WTC11 (cell line): ENCODE results near the gene RBL1. TPM values are rescaled to one million over a fixed set of nuclear protein-coding genes. Genes with fewer than 3 reads are reported as not detected.

Experiments used
- ATAC-seq: fragments of 200-7000 bp; cut with Tn5 transposase; 2 replicates; pipeline ENCODE4 v1.10.0; 2021; ENCODE audit warnings: mild to moderate bottlenecking, moderate library complexity
- CTCF ChIA-PET: fragments of 300-600 bp; sonication (Branson Sonifier 250); formaldehyde crosslinking; loops from one replicate; lab custom pipeline; 2021; ENCODE audit warnings: antibody characterized with exemption; lab: Charles Lee
- POLR2A ChIA-PET: fragments of 350-600 bp; sonication (Branson Sonifier 250); formaldehyde crosslinking; loops from one replicate; lab custom pipeline; 2021; ENCODE audit warnings: antibody characterized with exemption; lab: Charles Lee
- DNase-seq: peaks from one replicate; pipeline ENCODE4 v3.0.0; 2021; ENCODE audit warnings: low spot score
- H3K27ac Mint-ChIP-seq: 2 replicates; pipeline ENCODE4 v1.8.0; 2021; ENCODE audit warnings: mixed read lengths
- H3K27me3 Mint-ChIP-seq: 2 replicates; pipeline ENCODE4 v1.8.0; 2021; ENCODE audit warnings: low read depth, mild to moderate bottlenecking, moderate library complexity, mixed read lengths
- H3K36me3 Mint-ChIP-seq: 2 replicates; pipeline ENCODE4 v1.8.0; 2021; ENCODE audit warnings: mixed read lengths
- H3K4me1 Mint-ChIP-seq: 2 replicates; pipeline ENCODE4 v1.8.0; 2022; ENCODE audit warnings: mixed read lengths
- H3K4me3 Mint-ChIP-seq: 2 replicates; pipeline ENCODE4 v1.8.0; 2021; ENCODE audit warnings: mild to moderate bottlenecking, moderate library complexity, mixed read lengths
- H3K9me3 Mint-ChIP-seq: 2 replicates; pipeline ENCODE4 v1.8.0; 2021; ENCODE audit warnings: mixed read lengths
- ARID4B ChIP-seq: sonication (generic); formaldehyde crosslinking; IDR thresholded peaks from 2 replicates; pipeline ENCODE4 v1.8.0; 2023; ENCODE audit warnings: missing genetic modification reagents, mild to moderate bottlenecking, borderline replicate concordance
- ATF6 ChIP-seq: sonication (generic); formaldehyde crosslinking; IDR thresholded peaks from 2 replicates; pipeline ENCODE4 v1.8.1; 2023; ENCODE audit warnings: mild to moderate bottlenecking, missing genetic modification reagents
- CREB1 ChIP-seq: sonication (generic); formaldehyde crosslinking; IDR thresholded peaks from 2 replicates; pipeline ENCODE4 v1.8.0; 2023; ENCODE audit warnings: mild to moderate bottlenecking, missing genetic modification reagents
- HMGXB4 ChIP-seq: sonication (generic); formaldehyde crosslinking; IDR thresholded peaks from 2 replicates; pipeline ENCODE4 v1.8.1; 2023; ENCODE audit warnings: mild to moderate bottlenecking, moderate library complexity, missing genetic modification reagents
- JAZF1 ChIP-seq: fragments of 250-450 bp; sonication (Bioruptor Pico); IDR thresholded peaks from 2 replicates; pipeline ENCODE4 v1.9.0; 2021; ENCODE audit warnings: moderate library complexity, mild to moderate bottlenecking, inconsistent platforms
- KAT7 ChIP-seq: sonication (generic); formaldehyde crosslinking; IDR thresholded peaks from 2 replicates; pipeline ENCODE4 v1.8.1; 2023; ENCODE audit warnings: missing genetic modification reagents, mild to moderate bottlenecking, borderline replicate concordance
- NR1H2 ChIP-seq: sonication (generic); formaldehyde crosslinking; IDR thresholded peaks from 2 replicates; pipeline ENCODE4 v1.9.0; 2021; ENCODE audit warnings: mild to moderate bottlenecking, moderate library complexity, missing genetic modification reagents
- SOX15 ChIP-seq: fragments of 250-450 bp; sonication (Bioruptor Pico); IDR thresholded peaks from 2 replicates; pipeline ENCODE4 v1.9.0; 2021; ENCODE audit warnings: mild to moderate bottlenecking
- ZNF121 ChIP-seq: sonication (generic); formaldehyde crosslinking; IDR thresholded peaks from 2 replicates; pipeline ENCODE4 v1.8.0; 2023; ENCODE audit warnings: missing genetic modification reagents
- ZNF396 ChIP-seq: fragments of 250-450 bp; sonication (Bioruptor Pico); IDR thresholded peaks from 2 replicates; pipeline ENCODE4 v1.8.0; 2021; ENCODE audit warnings: mild to moderate bottlenecking, moderate library complexity, borderline replicate concordance
- ZNF423 ChIP-seq: fragments of 250-450 bp; sonication (Bioruptor Pico); IDR thresholded peaks from 2 replicates; pipeline ENCODE4 v2.1.2; 2022; ENCODE audit warnings: mild to moderate bottlenecking, moderate library complexity
- ZSCAN18 ChIP-seq: fragments of 250-450 bp; sonication (Bioruptor Pico); IDR thresholded peaks from 2 replicates; pipeline ENCODE4 v2.1.2; 2022; ENCODE audit warnings: mild to moderate bottlenecking, moderate library complexity
- total RNA-seq: library from RNA; stranded (reverse); gene quantifications from 3 replicates; pipeline ENCODE4 v1.2.3, GENCODE V29; 2021
- TF ChIP-seq, protein P1 (sequence below): sonication (generic); formaldehyde crosslinking; IDR thresholded peaks from 2 replicates; pipeline ENCODE4 v1.8.0; 2022; ENCODE audit warnings: mild to moderate bottlenecking, missing genetic modification reagents
- TF ChIP-seq, protein P2 (sequence below): sonication (generic); formaldehyde crosslinking; IDR thresholded peaks from 2 replicates; pipeline ENCODE4 v1.8.1; 2022; ENCODE audit warnings: missing genetic modification reagents, borderline replicate concordance
- TF ChIP-seq, protein P3 (sequence below): sonication (generic); formaldehyde crosslinking; IDR thresholded peaks from 2 replicates; pipeline ENCODE4 v1.8.1; 2022; ENCODE audit warnings: mild to moderate bottlenecking, moderate library complexity, missing genetic modification reagents
- TF ChIP-seq, protein P4 (sequence below): fragments of 250-450 bp; sonication (Bioruptor Pico); IDR thresholded peaks from 2 replicates; pipeline ENCODE4 v1.9.0; 2021; ENCODE audit warnings: mild to moderate bottlenecking, borderline replicate concordance

The RBL1 gene
- total RNA-seq, 1 experiment from 2014 or later = 11.1 TPM

- TF ChIP-seq, protein P1, sequence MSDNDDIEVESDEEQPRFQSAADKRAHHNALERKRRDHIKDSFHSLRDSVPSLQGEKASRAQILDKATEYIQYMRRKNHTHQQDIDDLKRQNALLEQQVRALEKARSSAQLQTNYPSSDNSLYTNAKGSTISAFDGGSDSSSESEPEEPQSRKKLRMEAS = no peak
- TF ChIP-seq ZNF423 = no peak
- TF ChIP-seq ARID4B (CRISPR knock-in tag) = no peak
- TF ChIP-seq ZNF121 (CRISPR knock-in tag) = no peak
- TF ChIP-seq NR1H2 (CRISPR knock-in tag) = no peak
- TF ChIP-seq ZSCAN18 (CRISPR knock-in tag) = no peak
- no peak for TF ChIP-seq HMGXB4
- TF ChIP-seq, protein P2, sequence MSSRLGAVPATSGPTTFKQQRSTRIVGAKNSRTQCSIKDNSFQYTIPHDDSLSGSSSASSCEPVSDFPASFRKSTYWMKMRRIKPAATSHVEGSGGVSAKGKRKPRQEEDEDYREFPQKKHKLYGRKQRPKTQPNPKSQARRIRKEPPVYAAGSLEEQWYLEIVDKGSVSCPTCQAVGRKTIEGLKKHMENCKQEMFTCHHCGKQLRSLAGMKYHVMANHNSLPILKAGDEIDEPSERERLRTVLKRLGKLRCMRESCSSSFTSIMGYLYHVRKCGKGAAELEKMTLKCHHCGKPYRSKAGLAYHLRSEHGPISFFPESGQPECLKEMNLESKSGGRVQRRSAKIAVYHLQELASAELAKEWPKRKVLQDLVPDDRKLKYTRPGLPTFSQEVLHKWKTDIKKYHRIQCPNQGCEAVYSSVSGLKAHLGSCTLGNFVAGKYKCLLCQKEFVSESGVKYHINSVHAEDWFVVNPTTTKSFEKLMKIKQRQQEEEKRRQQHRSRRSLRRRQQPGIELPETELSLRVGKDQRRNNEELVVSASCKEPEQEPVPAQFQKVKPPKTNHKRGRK (CRISPR knock-in tag) = no peak
These were observed 126.2 kb downstream of the RBL1 start (continued) for GRCh38 chr20:36969478-36970186.

DNA sequence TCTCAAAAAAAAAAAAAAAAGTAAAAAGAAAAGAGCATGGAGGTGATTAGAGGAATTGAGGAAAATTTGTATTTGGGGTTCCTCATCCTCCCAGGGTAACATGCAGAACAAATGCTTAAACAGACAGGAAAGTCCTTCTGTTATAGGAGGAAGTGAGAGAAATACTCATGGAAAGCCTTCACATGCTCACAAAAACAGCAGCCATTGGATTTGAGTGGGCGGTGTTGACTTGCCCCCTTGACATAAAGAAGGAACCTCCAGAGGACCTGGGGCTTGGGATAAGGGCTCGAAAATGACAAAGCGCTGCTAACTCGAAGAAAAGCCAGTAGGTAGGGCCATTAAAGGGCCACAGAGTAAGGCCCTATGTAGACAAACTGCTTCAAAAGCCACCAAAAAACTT is 126.7 kb downstream of the RBL1 start:
- CTCF ChIA-PET = no interaction called here
- no peak for ATAC-seq
- Mint-ChIP-seq H3K27ac (no peak overlapping the region), H3K27me3 (no peaks in the 10 kb centered on the region), H3K36me3 (no peaks in the 10 kb centered on the region; the same call in 1 of the 2 replicates), H3K4me1 (peaks cover 8% of the 10 kb centered on the region), H3K9me3 (peaks cover 9% of the 10 kb centered on the region), H3K4me3 (no peak overlapping the region)
- POLR2A ChIA-PET = no interaction called here
- DNase-seq = no peak
- TF ChIP-seq ZNF396 (CRISPR knock-in tag) (no peak), ATF6 (CRISPR knock-in tag) (no peak), SOX15 (CRISPR knock-in tag) (no peak), HMGXB4 (no peak), KAT7 (no peak), CREB1 (CRISPR knock-in tag) (no peak), JAZF1 (CRISPR knock-in tag) (no peak)
- TF ChIP-seq, protein P3, sequence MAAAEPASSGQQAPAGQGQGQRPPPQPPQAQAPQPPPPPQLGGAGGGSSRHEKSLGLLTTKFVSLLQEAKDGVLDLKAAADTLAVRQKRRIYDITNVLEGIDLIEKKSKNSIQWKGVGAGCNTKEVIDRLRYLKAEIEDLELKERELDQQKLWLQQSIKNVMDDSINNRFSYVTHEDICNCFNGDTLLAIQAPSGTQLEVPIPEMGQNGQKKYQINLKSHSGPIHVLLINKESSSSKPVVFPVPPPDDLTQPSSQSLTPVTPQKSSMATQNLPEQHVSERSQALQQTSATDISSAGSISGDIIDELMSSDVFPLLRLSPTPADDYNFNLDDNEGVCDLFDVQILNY (CRISPR knock-in tag) = no peak
- TF ChIP-seq, protein P4, sequence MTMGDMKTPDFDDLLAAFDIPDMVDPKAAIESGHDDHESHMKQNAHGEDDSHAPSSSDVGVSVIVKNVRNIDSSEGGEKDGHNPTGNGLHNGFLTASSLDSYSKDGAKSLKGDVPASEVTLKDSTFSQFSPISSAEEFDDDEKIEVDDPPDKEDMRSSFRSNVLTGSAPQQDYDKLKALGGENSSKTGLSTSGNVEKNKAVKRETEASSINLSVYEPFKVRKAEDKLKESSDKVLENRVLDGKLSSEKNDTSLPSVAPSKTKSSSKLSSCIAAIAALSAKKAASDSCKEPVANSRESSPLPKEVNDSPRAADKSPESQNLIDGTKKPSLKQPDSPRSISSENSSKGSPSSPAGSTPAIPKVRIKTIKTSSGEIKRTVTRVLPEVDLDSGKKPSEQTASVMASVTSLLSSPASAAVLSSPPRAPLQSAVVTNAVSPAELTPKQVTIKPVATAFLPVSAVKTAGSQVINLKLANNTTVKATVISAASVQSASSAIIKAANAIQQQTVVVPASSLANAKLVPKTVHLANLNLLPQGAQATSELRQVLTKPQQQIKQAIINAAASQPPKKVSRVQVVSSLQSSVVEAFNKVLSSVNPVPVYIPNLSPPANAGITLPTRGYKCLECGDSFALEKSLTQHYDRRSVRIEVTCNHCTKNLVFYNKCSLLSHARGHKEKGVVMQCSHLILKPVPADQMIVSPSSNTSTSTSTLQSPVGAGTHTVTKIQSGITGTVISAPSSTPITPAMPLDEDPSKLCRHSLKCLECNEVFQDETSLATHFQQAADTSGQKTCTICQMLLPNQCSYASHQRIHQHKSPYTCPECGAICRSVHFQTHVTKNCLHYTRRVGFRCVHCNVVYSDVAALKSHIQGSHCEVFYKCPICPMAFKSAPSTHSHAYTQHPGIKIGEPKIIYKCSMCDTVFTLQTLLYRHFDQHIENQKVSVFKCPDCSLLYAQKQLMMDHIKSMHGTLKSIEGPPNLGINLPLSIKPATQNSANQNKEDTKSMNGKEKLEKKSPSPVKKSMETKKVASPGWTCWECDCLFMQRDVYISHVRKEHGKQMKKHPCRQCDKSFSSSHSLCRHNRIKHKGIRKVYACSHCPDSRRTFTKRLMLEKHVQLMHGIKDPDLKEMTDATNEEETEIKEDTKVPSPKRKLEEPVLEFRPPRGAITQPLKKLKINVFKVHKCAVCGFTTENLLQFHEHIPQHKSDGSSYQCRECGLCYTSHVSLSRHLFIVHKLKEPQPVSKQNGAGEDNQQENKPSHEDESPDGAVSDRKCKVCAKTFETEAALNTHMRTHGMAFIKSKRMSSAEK = no peak
